ENCODE data around the gene REXO2. TPM values are rescaled to one million over a fixed set of nuclear protein-coding genes. Genes with fewer than 3 reads are reported as not detected.

The REXO2 gene
- total RNA-seq, 1 donor from 2014 or later, result 24.5 TPM

- Mint-ChIP-seq H3K4me1 (ENCODE audit: low read depth, unreplicated experiment) (no peaks in the 10 kb centered on the region), H3K27me3 (ENCODE audit: unreplicated experiment) (peaks cover 2% of the 10 kb centered on the region), H3K4me3 (ENCODE audit: unreplicated experiment) (no peak overlapping the region), H3K36me3 (ENCODE audit: unreplicated experiment) (no peaks in the 10 kb centered on the region), H3K27ac (ENCODE audit: unreplicated experiment) (no peak overlapping the region), H3K9me3 (ENCODE audit: unreplicated experiment) (peaks cover 2% of the 10 kb centered on the region)
- no peak for TF ChIP-seq CTCF (IDR thresholded peaks at IDR 0.05; ENCODE audit: partially characterized antibody, unreplicated experiment)
- DNase-seq, result no peak
These were observed 42.8 kb downstream of the REXO2 start for GRCh38 chr11:114482114-114482513.

- Mint-ChIP-seq H3K36me3 (ENCODE audit: unreplicated experiment) (no peaks in the 10 kb centered on the region), H3K27ac (ENCODE audit: unreplicated experiment) (no peak overlapping the region), H3K4me3 (ENCODE audit: unreplicated experiment) (no peak overlapping the region), H3K27me3 (ENCODE audit: unreplicated experiment) (peaks cover 2% of the 10 kb centered on the region), H3K4me1 (ENCODE audit: low read depth, unreplicated experiment) (no peaks in the 10 kb centered on the region), H3K9me3 (ENCODE audit: unreplicated experiment) (peaks cover 2% of the 10 kb centered on the region)
- TF ChIP-seq CTCF (IDR thresholded peaks at IDR 0.05; ENCODE audit: partially characterized antibody, unreplicated experiment), result no peak
- DNase-seq, result no peak
These were observed 44.7 kb downstream of the REXO2 start for GRCh38 chr11:114483929-114484328.

- H3K27ac Mint-ChIP-seq (ENCODE audit: unreplicated experiment), result no peak overlapping the region
- no peaks in the 10 kb centered on the region for H3K9me3 Mint-ChIP-seq (ENCODE audit: unreplicated experiment)
- no peaks in the 10 kb centered on the region for H3K27me3 Mint-ChIP-seq (ENCODE audit: unreplicated experiment)
- no peaks in the 10 kb centered on the region for H3K4me1 Mint-ChIP-seq (ENCODE audit: low read depth, unreplicated experiment)
- no peak for TF ChIP-seq CTCF (IDR thresholded peaks at IDR 0.05; ENCODE audit: partially characterized antibody, unreplicated experiment)
- DNase-seq, result no peak
- no peaks in the 10 kb centered on the region for H3K36me3 Mint-ChIP-seq (ENCODE audit: unreplicated experiment)
- no peak overlapping the region for H3K4me3 Mint-ChIP-seq (ENCODE audit: unreplicated experiment)
These were observed 57.6 kb downstream of the REXO2 start for GRCh38 chr11:114496915-114497314.

GRCh38 chr11:114499756-114500155 lies 60.5 kb downstream of the REXO2 start:
- no peak for DNase-seq
- Mint-ChIP-seq H3K27me3 (ENCODE audit: unreplicated experiment) (no peaks in the 10 kb centered on the region), H3K4me1 (ENCODE audit: low read depth, unreplicated experiment) (no peaks in the 10 kb centered on the region), H3K9me3 (ENCODE audit: unreplicated experiment) (no peaks in the 10 kb centered on the region), H3K27ac (ENCODE audit: unreplicated experiment) (no peak overlapping the region), H3K36me3 (ENCODE audit: unreplicated experiment) (no peaks in the 10 kb centered on the region), H3K4me3 (ENCODE audit: unreplicated experiment) (no peak overlapping the region)
- TF ChIP-seq CTCF (IDR thresholded peaks at IDR 0.05; ENCODE audit: partially characterized antibody, unreplicated experiment), result no peak

Other genes starting within 250 kb of the REXO2 start
- gene NNMT, start 143.1 kb upstream of the REXO2 start, total RNA-seq (ENCODE audit: unreplicated experiment), result 3.4 TPM
- gene C11orf71, start 39.0 kb upstream of the REXO2 start, total RNA-seq (ENCODE audit: unreplicated experiment), result 10.6 TPM
- 37.3 TPM for gene RBM7, start 38.8 kb upstream of the REXO2 start, total RNA-seq (ENCODE audit: unreplicated experiment)
- gene NXPE1, start 120.4 kb downstream of the REXO2 start, total RNA-seq (ENCODE audit: unreplicated experiment), result not detected
- gene NXPE4, start 156.3 kb downstream of the REXO2 start, total RNA-seq (ENCODE audit: unreplicated experiment), result not detected
- not detected for gene NXPE2, start 239.1 kb downstream of the REXO2 start, total RNA-seq (ENCODE audit: unreplicated experiment)

Measured in glutamatergic neuron (in vitro differentiated cells).